ENCODE measurements around the gene ACKR4. TPM values are rescaled to one million over a fixed set of nuclear protein-coding genes. Genes with fewer than 3 reads are reported as not detected.

The ACKR4 gene
- total and polyA plus RNA-seq, 2 experiments from 2014 or later: 0.26 TPM; not detected in 1

GRCh38 chr3:132593947-132594323, 3.1 kb upstream of the ACKR4 start:
- Histone ChIP-seq H4K20me1 (replicated peaks; ENCODE audit: insufficient read depth) (no peaks in the 10 kb centered on the region), H3K9me2 (ENCODE audit: insufficient read depth) (no peaks in the 10 kb centered on the region), H3K4me3 (no peak overlapping the region), H3F3A (replicated peaks; ENCODE audit: low read depth) (no peaks in the 10 kb centered on the region), H3K79me2 (replicated peaks; ENCODE audit: insufficient read depth) (no peaks in the 10 kb centered on the region), H3K4me2 (no peak overlapping the region), H3K36me3 (ENCODE audit: insufficient read depth) (no peaks in the 10 kb centered on the region), H3K27ac (ENCODE audit: low read depth) (no peak overlapping the region), H3K4me1 (ENCODE audit: insufficient read depth) (no peaks in the 10 kb centered on the region; the same call in 1 of the 2 replicates), H2AFZ (no peak overlapping the region), H3K27me3 (ENCODE audit: insufficient read depth) (no peaks in the 10 kb centered on the region)
- Mint-ChIP-seq H3K9me3 (no peaks in the 10 kb centered on the region), H3K4me3 (no peak overlapping the region), H3K27me3 (ENCODE audit: insufficient read depth, low read depth, poor library complexity) (peaks cover 3% of the 10 kb centered on the region), H3K27ac (no peak overlapping the region), H3K4me1 (peaks cover 6% of the 10 kb centered on the region; the same call in 2 of the 3 replicates), H3K36me3 (ENCODE audit: low read depth) (no peaks in the 10 kb centered on the region)
- DNase-seq (ENCODE audit: low spot score): no peak
- no peak for TF ChIP-seq ZNF114 (CRISPR knock-in tag; IDR thresholded peaks at IDR 0.05)
- no peak for TF ChIP-seq STAT1 (IDR thresholded peaks at IDR 0.05; ENCODE audit: unreplicated experiment)
- TF ChIP-seq CTCF (conservative IDR thresholded peaks at IDR 0.05; ENCODE audit: low read depth in 2 of 2): no peak
- TF ChIP-seq POLR2AphosphoS5 (IDR thresholded peaks at IDR 0.05; ENCODE audit: low read depth): no peak
- TF ChIP-seq ZNF331 (CRISPR knock-in tag; IDR thresholded peaks at IDR 0.05; ENCODE audit: low read depth): no peak
- no peak for TF ChIP-seq EZH2phosphoT487 (IDR thresholded peaks at IDR 0.05; ENCODE audit: unreplicated experiment)
- no peak for TF ChIP-seq EZH2 (IDR thresholded peaks at IDR 0.05; ENCODE audit: low read depth, unreplicated experiment)
- TF ChIP-seq JUNB (IDR thresholded peaks at IDR 0.05; ENCODE audit: unreplicated experiment): no peak
- TF ChIP-seq REST (IDR thresholded peaks at IDR 0.05; ENCODE audit: unreplicated experiment): no peak
- TF ChIP-seq ZNF462 (CRISPR knock-in tag; IDR thresholded peaks at IDR 0.05): no peak
- no peak for TF ChIP-seq NANOG (IDR thresholded peaks at IDR 0.05; ENCODE audit: borderline replicate concordance)
- no peak for TF ChIP-seq CREB1 (CRISPR knock-in tag; IDR thresholded peaks at IDR 0.05; ENCODE audit: low read depth)
- TF ChIP-seq ETS1 (IDR thresholded peaks at IDR 0.05): no peak
- ATAC-seq: no peak
